HepG2 (cell line): ENCODE measurements around the gene CACNA2D1. TPM values are rescaled to one million over a fixed set of nuclear protein-coding genes. Genes with fewer than 3 reads are reported as not detected.

Source experiments
- HNRNPLL ChIP-seq: fragments of 200-400 bp; formaldehyde crosslinking; IDR thresholded peaks from 2 replicates; pipeline ENCODE4 v1.6.1; 2017; ENCODE audit warnings: mild to moderate bottlenecking, low read depth, low read length; ENCODE audit not compliant: poor library complexity, severe bottlenecking
- ZNF282 ChIP-seq: fragments of 450-650 bp; IDR thresholded peaks from 2 replicates; pipeline ENCODE4 v1.6.1; 2018; ENCODE audit not compliant: partially characterized antibody
- ZNF7 ChIP-seq: IDR thresholded peaks from 2 replicates; pipeline ENCODE4 v1.6.1; 2016; ENCODE audit warnings: missing biosample characterization, missing genetic modification reagents
- ZSCAN12 ChIP-seq: sonication (generic); formaldehyde crosslinking; IDR thresholded peaks from 2 replicates; pipeline ENCODE4 v1.9.0; 2021; ENCODE audit warnings: mild to moderate bottlenecking, missing genetic modification reagents
- ZSCAN29 ChIP-seq: sonication (generic); formaldehyde crosslinking; conservative IDR thresholded peaks from 2 replicates; pipeline ENCODE4 v1.4.0; 2020; ENCODE audit warnings: mild to moderate bottlenecking, missing genetic modification reagents
- polyA plus RNA-seq, 8 experiments: library from polyadenylated mRNA; depleted of rRNA in 3 of 8; stranded (reverse) in 7 of 8; unstranded in 1 of 8; fragments of >200 nt; fragmentation: Illumina TruSeq in 4 of 8; extraction: Trizol in 4 of 8; gene quantifications; 2 replicates each; pipeline versions ENCODE4 v1.2.1 to v1.2.3, GENCODE V29; 2011 to 2016; ENCODE audit warnings: low read depth in 4 of 8, missing spikeins in 1 of 8, mixed read lengths in 1 of 8; ENCODE audit not compliant: insufficient read depth in 1 of 8
- total RNA-seq, 5 experiments: library from RNA; depleted of rRNA; stranded (reverse); fragments of >200 nt; fragmentation: Illumina TruSeq; extraction: Trizol; gene quantifications; 2 replicates each; pipeline ENCODE4 v1.2.3, GENCODE V29; 2016; ENCODE audit warnings: low read depth in 1 of 5
- TF ChIP-seq, protein P1 (sequence below): sonication (generic); formaldehyde crosslinking; IDR thresholded peaks from 2 replicates; pipeline ENCODE4 v1.5.0; 2020; ENCODE audit warnings: mild to moderate bottlenecking, missing genetic modification reagents
- TF ChIP-seq, protein P2 (sequence below): sonication (generic); formaldehyde crosslinking; IDR thresholded peaks from 2 replicates; pipeline ENCODE4 v1.5.1; 2020; ENCODE audit warnings: mild to moderate bottlenecking, missing genetic modification reagents, borderline replicate concordance
- TF ChIP-seq, protein P3 (sequence below): sonication (generic); formaldehyde crosslinking; IDR thresholded peaks from 2 replicates; pipeline ENCODE4 v1.5.1; 2020; ENCODE audit warnings: missing genetic modification reagents, mild to moderate bottlenecking, borderline replicate concordance
- TF ChIP-seq, protein P4 (sequence below): sonication (generic); formaldehyde crosslinking; IDR thresholded peaks from 2 replicates; pipeline ENCODE4 v1.5.0; 2020; ENCODE audit warnings: missing genetic modification reagents, mild to moderate bottlenecking, borderline replicate concordance

Gene CACNA2D1
- total and polyA plus RNA-seq, 2 of the 13 experiments (the other 11 are each of a cell fraction or from before 2014, with no cell fraction given), result not detected

DNA sequence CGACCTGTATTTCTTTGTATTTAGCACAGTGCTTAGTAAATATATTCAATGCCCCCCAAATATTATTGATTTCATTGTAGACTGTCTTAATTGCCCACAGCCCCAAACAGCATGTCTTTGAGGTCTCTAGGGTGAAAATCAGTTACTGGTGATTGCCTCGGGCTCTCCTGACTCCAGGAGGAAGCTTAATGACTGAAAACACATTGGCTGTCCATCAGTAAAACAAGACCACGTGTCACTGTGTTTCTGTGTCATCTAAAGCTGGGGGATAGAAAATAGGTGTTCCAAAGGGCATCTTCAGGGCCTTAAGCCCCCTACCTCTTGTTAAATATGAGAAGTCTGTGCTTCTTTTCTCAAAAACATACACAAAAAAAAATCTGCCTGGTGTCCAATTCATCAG lies 67.9 kb downstream of the CACNA2D1 start (continued):
- TF ChIP-seq, protein P1, sequence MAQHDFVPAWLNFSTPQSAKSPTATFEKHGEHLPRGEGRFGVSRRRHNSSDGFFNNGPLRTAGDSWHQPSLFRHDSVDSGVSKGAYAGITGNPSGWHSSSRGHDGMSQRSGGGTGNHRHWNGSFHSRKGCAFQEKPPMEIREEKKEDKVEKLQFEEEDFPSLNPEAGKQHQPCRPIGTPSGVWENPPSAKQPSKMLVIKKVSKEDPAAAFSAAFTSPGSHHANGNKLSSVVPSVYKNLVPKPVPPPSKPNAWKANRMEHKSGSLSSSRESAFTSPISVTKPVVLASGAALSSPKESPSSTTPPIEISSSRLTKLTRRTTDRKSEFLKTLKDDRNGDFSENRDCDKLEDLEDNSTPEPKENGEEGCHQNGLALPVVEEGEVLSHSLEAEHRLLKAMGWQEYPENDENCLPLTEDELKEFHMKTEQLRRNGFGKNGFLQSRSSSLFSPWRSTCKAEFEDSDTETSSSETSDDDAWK (CRISPR knock-in tag), result no peak
- TF ChIP-seq ZSCAN12 (CRISPR knock-in tag) (no peak), ZNF282 (no peak), HNRNPLL (no peak), ZSCAN29 (CRISPR knock-in tag) (no peak), ZNF7 (CRISPR knock-in tag) (no peak)
- TF ChIP-seq, protein P2, sequence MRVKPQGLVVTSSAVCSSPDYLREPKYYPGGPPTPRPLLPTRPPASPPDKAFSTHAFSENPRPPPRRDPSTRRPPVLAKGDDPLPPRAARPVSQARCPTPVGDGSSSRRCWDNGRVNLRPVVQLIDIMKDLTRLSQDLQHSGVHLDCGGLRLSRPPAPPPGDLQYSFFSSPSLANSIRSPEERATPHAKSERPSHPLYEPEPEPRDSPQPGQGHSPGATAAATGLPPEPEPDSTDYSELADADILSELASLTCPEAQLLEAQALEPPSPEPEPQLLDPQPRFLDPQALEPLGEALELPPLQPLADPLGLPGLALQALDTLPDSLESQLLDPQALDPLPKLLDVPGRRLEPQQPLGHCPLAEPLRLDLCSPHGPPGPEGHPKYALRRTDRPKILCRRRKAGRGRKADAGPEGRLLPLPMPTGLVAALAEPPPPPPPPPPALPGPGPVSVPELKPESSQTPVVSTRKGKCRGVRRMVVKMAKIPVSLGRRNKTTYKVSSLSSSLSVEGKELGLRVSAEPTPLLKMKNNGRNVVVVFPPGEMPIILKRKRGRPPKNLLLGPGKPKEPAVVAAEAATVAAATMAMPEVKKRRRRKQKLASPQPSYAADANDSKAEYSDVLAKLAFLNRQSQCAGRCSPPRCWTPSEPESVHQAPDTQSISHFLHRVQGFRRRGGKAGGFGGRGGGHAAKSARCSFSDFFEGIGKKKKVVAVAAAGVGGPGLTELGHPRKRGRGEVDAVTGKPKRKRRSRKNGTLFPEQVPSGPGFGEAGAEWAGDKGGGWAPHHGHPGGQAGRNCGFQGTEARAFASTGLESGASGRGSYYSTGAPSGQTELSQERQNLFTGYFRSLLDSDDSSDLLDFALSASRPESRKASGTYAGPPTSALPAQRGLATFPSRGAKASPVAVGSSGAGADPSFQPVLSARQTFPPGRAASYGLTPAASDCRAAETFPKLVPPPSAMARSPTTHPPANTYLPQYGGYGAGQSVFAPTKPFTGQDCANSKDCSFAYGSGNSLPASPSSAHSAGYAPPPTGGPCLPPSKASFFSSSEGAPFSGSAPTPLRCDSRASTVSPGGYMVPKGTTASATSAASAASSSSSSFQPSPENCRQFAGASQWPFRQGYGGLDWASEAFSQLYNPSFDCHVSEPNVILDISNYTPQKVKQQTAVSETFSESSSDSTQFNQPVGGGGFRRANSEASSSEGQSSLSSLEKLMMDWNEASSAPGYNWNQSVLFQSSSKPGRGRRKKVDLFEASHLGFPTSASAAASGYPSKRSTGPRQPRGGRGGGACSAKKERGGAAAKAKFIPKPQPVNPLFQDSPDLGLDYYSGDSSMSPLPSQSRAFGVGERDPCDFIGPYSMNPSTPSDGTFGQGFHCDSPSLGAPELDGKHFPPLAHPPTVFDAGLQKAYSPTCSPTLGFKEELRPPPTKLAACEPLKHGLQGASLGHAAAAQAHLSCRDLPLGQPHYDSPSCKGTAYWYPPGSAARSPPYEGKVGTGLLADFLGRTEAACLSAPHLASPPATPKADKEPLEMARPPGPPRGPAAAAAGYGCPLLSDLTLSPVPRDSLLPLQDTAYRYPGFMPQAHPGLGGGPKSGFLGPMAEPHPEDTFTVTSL (CRISPR knock-in tag), result no peak
- TF ChIP-seq, protein P3, sequence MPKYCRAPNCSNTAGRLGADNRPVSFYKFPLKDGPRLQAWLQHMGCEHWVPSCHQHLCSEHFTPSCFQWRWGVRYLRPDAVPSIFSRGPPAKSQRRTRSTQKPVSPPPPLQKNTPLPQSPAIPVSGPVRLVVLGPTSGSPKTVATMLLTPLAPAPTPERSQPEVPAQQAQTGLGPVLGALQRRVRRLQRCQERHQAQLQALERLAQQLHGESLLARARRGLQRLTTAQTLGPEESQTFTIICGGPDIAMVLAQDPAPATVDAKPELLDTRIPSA (CRISPR knock-in tag), result no peak
- TF ChIP-seq, protein P4, sequence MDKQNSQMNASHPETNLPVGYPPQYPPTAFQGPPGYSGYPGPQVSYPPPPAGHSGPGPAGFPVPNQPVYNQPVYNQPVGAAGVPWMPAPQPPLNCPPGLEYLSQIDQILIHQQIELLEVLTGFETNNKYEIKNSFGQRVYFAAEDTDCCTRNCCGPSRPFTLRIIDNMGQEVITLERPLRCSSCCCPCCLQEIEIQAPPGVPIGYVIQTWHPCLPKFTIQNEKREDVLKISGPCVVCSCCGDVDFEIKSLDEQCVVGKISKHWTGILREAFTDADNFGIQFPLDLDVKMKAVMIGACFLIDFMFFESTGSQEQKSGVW (CRISPR knock-in tag), result no peak
